ENCODE results near the gene C9orf85.
A peak's percentile ranks its signal among the peaks of the same experiment; 100 is the strongest.
"Not testable (repeated sequence)": the region's sequence is repeated elsewhere in the genome, so short reads cannot be mapped to it uniquely, and the experiment has no call there.

C9orf85 gene

GRCh38 chr9:71944754-71945375 lies 33.4 kb downstream of the C9orf85 start:
- no peak for DNase-seq

DNA sequence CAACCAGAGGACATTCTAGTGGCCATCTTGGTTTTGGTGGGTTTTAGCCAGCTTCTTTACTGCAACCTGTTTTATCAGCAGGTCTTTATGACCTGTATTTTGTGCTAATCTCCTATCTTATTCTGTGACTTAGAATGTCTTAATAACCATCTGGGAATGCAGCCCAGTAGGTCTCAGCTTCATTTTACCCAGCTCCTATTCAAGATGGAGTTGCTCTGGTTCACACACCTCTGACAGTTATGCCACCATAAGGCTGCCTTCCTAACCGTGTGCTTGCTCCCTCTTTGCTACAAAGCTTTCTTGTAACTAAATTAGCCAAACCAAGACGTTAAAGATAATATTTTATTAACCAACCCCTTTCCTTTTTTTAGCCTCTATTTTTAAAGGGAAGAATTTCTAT lies 43.2 kb downstream of the C9orf85 start:
- DNase-seq = not testable (repeated sequence)

GRCh38 chr9:71955300-71955915 lies 44.0 kb downstream of the C9orf85 start:
- no peak for DNase-seq

- no peak for DNase-seq
These were observed 50.9 kb downstream of the C9orf85 start for GRCh38 chr9:71962328-71962727.

DNA sequence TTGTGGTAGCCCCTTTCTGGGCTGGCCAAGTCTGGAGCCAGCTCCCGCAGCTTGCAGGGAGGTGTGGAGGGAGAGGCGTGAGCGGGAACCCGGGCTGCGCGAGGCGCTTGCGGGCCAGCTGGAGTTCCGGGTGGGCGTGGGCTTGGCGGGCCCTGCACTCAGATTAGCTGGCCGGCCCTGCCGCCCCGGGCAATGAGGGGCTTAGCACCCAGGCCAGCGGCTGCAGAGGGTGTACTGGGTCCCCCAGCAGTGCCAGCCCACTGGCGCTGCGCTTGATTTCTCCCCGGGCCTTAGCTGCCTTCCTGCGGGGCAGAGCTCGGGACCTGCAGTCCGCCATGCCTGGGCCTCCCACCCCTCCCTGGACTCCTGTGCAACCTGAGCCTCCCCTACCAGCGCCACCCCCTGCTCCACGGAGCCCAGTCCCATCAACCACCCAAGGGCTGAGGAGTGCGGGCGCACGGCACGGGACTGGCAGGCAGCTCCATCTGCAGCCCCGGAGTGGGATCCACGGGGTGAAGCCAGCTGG lies 52.1 kb downstream of the C9orf85 start:
- DNase-seq = not testable (repeated sequence)

DNA sequence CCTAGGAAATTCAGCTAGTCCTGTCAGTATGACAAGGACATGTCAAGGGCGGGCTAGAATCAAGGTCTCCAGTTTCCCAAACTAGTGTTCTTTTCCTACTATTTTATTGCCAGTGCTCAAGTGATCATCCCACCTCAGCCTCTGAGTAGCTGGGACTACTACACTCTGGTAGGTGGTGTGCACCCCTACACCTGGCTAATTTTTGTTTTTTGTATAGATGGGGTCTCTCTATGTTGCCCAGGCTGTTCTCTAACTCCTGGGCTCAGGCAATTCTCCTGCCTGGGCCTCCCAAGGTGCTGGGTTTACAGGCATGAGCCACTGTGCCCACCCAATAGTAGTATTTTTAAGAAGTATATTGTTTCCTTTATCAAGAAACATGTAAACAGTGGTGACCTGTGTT lies 54.0 kb downstream of the C9orf85 start:
- no peak for DNase-seq

- no peak for DNase-seq
These were observed 55.2 kb downstream of the C9orf85 start for GRCh38 chr9:71966601-71967000.

DNA sequence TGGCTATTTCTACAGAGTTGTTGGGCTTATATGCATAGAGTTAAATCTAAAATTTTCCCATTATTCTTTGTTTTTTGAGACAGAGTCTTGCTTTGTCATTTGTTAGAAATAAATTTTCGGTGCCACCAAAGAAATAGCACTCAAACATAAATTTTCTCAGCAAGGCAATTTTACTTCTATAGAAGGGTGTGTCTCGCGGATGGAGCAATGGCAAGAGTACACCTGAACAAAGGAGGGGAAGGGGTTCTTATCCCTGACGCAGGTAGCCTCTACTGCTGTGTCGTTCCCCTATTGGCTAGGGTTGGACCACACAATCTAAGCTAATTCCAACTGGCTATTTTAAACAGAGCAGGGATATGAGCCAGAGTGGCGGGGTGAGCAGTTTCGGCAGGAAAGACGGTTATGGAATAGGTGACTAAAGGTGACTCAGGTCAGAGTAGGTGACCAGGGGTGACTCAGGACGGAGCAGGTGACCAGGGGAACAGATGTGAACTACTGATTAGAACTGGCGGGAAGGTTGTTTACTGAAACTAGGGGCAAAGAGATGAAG lies 57.2 kb downstream of the C9orf85 start:
- no peak for DNase-seq

- DNase-seq = peak; percentile 24
These were observed 64.4 kb downstream of the C9orf85 start for GRCh38 chr9:71975833-71976232.

DNA sequence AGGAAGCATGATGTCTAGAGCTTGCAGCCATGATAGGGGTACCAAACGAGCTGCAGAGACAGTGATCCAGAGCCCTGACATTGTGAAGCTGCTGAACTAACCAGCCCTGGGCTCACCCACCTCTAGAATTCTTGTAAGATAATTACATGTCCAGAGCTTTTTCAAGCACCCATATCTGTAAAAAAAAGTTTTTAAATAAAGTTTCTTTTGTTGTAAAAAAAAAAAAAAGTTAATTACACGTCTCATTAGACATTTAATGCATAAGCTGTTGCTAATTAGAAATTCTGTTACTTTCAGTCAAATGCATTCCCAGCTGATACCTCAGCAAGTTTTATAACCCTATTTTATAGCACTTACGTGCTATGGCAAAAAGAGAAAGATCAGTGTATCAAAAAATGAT lies 65.6 kb downstream of the C9orf85 start:
- DNase-seq = no peak

DNA sequence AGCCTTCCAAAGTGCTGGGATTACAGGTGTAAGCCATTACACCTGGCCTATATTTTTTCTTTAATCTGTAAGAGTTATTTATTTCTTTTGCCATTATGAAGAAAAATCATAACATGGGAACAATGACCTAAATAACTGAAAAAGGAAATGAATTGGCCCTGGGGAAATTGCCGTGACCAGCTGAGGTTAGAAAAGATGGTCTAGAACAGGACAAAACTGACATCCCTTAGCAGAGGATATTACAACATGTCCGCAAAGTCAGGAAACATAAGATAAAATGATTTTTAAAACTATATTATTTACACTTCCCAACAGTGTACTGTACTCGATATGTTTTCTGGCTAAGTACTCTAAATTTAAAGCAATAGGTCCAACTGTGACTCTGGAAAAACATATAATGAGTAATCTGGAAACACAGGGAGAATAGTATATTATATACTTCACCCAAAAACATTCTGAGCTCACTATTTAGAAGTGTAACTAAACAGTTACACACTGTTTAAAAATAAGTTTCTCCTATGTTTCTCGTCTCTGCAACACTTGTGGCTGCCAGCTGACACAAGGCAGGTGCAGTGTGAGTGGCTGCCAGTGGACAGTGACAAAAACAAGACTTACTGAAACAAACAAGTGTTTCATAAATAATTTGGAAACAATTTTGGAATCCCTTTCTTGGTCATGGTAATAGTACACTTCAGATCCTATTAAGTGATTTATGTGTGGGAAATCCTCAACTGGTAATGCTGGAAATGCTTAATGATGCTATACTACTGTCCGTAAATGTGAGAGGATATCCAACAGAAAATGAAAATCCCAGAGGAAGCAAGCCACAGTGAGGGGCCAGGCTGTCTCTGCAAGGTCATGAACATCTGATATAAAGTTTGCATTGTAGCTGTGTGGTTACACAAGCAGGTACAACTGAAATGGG lies 69.1 kb downstream of the C9orf85 start:
- DNase-seq = no peak

DNA sequence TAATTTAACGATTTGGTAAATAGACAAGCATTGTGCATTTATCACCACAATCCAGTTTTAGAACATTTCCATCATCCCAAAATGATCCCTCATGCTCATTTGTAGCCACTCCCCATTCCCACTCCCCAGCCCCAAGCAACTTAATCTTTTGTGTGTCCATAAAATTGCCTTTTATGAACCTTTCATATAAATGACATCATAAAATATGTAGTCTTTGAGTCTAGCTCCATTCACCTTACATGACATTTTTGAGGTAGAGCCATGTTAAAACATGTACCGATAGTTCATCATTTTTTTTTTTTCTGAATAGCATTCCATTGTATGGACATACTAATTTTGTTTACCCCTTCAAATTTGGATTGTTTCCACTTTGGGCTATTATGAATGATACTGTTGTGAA lies 70.5 kb downstream of the C9orf85 start:
- no peak for DNase-seq

DNA sequence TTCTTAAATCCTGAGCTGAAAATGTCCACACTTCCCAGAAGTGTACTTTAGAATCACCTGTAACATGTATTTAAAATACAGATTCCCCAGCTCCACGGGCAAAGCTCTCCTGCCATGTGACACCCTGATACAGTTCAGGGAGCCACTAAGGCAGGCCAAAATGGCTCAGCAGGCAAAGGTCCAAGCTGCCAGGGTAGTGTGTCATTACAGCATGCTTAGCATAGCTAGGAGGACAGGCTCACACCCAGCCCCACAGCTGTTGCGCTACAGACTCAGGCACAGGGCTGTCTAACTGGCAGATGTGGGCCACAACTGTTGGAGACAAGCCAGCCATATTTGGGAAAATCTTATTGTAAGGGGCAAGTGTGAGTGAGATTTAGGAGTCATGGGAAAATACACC lies 73.0 kb downstream of the C9orf85 start:
- peak; percentile 81 for DNase-seq

- DNase-seq = no peak
These were observed 73.4 kb downstream of the C9orf85 start for GRCh38 chr9:71984831-71985281.

DNA sequence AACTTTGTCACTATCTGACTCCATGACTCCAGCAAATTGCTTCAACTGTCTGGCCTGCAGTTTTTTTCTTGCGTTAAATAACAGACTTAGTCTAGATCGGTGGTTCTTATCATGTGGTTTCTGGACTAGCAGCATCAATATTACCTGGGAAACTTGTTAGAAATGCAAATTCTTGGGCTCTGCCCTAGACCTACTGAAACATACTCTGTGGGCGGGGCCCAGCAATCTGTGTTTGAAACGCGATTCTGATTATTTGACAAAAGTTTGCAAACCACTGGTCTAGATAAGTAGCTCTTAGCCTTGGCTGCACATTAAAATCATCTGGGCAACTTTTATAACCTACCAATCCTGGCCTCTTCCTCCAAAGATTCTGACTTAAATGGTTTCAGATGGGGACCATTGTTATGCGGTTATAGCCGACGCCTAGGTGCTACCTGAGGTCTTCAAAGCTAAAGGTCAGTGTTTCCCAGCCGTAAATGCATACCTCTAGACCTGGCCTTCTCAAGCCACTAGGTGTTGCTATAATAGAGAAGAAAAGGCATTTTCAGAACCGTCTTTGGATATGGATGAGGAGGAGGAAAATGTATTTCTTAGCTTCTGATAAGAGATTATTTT lies 74.0 kb downstream of the C9orf85 start:
- no peak for DNase-seq

GRCh38 chr9:71986900-71987299 lies 75.5 kb downstream of the C9orf85 start:
- DNase-seq = no peak

GRCh38 chr9:71987471-71988371 lies 76.3 kb downstream of the C9orf85 start:
- no peak for DNase-seq

- peak; percentile 11 for DNase-seq
These were observed 79.0 kb downstream of the C9orf85 start for GRCh38 chr9:71990466-71990865.

DNA sequence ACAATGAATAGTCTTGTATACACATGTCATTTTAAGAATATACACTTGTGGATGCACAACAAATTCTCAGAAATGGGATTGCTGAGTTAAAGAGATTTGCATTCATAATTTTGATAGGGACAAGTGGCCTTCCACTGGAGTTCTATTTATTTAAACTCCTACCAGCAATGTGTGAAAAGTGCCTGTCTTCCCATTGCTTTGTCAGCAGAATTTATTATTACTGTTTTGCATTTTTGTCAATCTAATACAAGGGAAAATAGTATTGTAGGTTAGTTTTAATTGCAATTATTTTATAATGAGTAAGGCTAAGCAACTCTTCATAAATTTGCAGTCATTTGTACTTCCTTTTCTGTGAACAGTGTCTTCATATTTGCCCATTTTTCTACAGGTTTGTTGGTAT lies 94.0 kb downstream of the C9orf85 start:
- DNase-seq = no peak

DNA sequence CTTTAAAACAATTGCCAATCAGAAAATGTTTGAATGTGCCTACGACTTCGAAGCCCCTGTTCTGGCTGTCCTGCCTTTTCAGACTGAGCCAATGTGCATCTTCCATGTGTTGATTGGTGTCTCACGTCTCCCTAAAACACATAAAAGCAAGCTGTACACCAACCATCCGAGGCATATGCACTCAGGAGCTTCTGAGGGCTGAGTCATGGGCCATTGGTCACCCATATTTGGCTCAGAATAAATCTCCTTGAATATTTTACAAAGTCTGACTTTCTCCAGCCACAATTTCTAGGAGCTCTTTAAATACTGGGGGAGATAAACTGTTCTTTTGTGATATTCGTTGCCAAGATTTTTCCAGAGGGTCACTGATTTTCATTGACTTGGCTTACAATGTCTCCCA lies 95.1 kb downstream of the C9orf85 start:
- DNase-seq = peak; percentile 20

DNA sequence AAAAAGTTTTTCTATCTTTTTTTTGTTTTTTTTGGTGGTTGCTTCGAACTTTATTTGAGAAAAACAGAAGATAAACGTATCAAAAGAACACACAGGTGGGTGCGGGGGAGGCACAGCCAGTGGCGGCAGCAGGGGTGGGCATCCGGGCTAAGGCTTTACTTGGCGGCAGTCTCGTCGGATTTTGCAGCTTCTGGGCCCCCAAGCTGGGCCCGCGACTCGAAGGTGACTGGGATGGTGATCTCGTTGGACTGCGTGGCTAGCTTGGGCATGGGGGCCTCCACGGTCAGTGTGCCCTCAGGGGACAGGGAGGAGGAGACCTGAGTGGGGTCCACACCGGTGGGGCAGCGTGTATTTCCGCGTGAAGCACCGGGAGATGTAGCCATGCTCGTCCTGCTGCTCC lies 96.3 kb downstream of the C9orf85 start:
- not testable (repeated sequence) for DNase-seq

Measured in fibroblast of skin of back (primary cell).